H1 (cell line): ENCODE data around the gene RAPGEF5. TPM values are rescaled to one million over a fixed set of nuclear protein-coding genes. Genes with fewer than 3 reads are reported as not detected.

Source experiments
- CTCF ChIA-PET: fragments of 300-600 bp; sonication (Branson Sonifier 250); formaldehyde crosslinking; loops from one replicate; lab custom pipeline; 2021; ENCODE audit not compliant: partially characterized antibody; lab: Charles Lee
- POLR2A ChIA-PET: fragments of 300-600 bp; sonication (Branson Sonifier 250); formaldehyde crosslinking; loops from one replicate; lab custom pipeline; 2021; ENCODE audit warnings: inconsistent platforms; ENCODE audit not compliant: partially characterized antibody; lab: Charles Lee
- DNase-seq, 2 experiments: peaks; one replicate each; pipeline versions ENCODE4 v3.0.0 to v3.0.0-alpha.2; 2010 to 2022; ENCODE audit warnings: low spot score in 2 of 2, low read depth in 1 of 2, mixed read lengths in 1 of 2
- FAIRE-seq: peaks from 2 replicates; lab custom pipeline; 2011; peaks lifted over from hg19 to GRCh38; lab: Jason Lieb, UNC
- H2AFZ ChIP-seq: 2 replicates; pipeline ENCODE4 v1.8.1; 2012; ENCODE audit warnings: low read length, inconsistent platforms
- H2AK5ac ChIP-seq: 2 replicates; pipeline ENCODE4 v1.6.1; 2013; ENCODE audit warnings: low read depth, low read length
- H2BK120ac ChIP-seq: replicated peaks from 2 replicates; pipeline ENCODE3; 2013; ENCODE audit warnings: low read depth, low read length, inconsistent platforms
- H2BK12ac ChIP-seq: 2 replicates; pipeline ENCODE4 v1.6.1; 2013; ENCODE audit warnings: low read depth, low read length
- H2BK15ac ChIP-seq: 2 replicates; pipeline ENCODE4 v1.6.1; 2013; ENCODE audit warnings: low read length
- H2BK20ac ChIP-seq: 2 replicates; pipeline ENCODE4 v1.6.1; 2013; ENCODE audit warnings: low read length
- H2BK5ac ChIP-seq: 2 replicates; pipeline ENCODE4 v1.6.1; 2013; ENCODE audit warnings: low read depth, low read length
- H3K14ac ChIP-seq: 2 replicates; pipeline ENCODE4 v1.6.1; 2013; ENCODE audit warnings: inconsistent platforms; ENCODE audit not compliant: insufficient read length
- H3K18ac ChIP-seq: 2 replicates; pipeline ENCODE4 v1.6.1; 2013; ENCODE audit warnings: low read length; ENCODE audit errors: extremely low read depth
- H3K23ac ChIP-seq: 2 replicates; pipeline ENCODE4 v1.6.1; 2013; ENCODE audit warnings: inconsistent platforms; ENCODE audit not compliant: insufficient read length
- H3K23me2 ChIP-seq: 2 replicates; pipeline ENCODE4 v1.6.1; 2013; ENCODE audit warnings: low read depth, low read length
- H3K27ac ChIP-seq: 2 replicates; pipeline ENCODE4 v1.6.1; 2011; ENCODE audit warnings: low read depth, low read length, inconsistent platforms
- H3K27me3 ChIP-seq, 4 experiments: replicated peaks in 1 of 4; 1 replicate in 1 of 4; 2 replicates in 3 of 4; pipeline versions ENCODE4 v1.6.1 to v1.8.1; 2011 to 2013; ENCODE audit warnings: low read length in 3 of 4, mild to moderate bottlenecking in 3 of 4, inconsistent platforms in 2 of 4, mixed read lengths in 2 of 4, moderate library complexity in 1 of 4; ENCODE audit not compliant: control insufficient read depth in 3 of 4, insufficient read depth in 3 of 4; ENCODE audit errors: extremely low read depth in 1 of 4
- H3K36me3 ChIP-seq, 4 experiments: 2 replicates each; pipeline versions ENCODE4 v1.6.1 to v1.8.1; 2011 to 2013; ENCODE audit warnings: mild to moderate bottlenecking in 4 of 4, low read length in 3 of 4, moderate library complexity in 2 of 4, control low read depth in 1 of 4, inconsistent platforms in 1 of 4; ENCODE audit not compliant: insufficient read depth in 4 of 4, control insufficient read depth in 2 of 4
- H3K4ac ChIP-seq: replicated peaks from 2 replicates; pipeline ENCODE3; 2013; ENCODE audit warnings: low read length, low read depth, mixed read lengths, inconsistent platforms; ENCODE audit not compliant: insufficient read length
- H3K4me1 ChIP-seq, 4 experiments: replicated peaks in 1 of 4; 1 replicate in 1 of 4; 2 replicates in 3 of 4; pipeline versions ENCODE4 v1.6.1 to v1.8.1; 2011 to 2013; ENCODE audit warnings: low read length in 3 of 4, inconsistent platforms in 2 of 4, mixed read lengths in 1 of 4; ENCODE audit not compliant: insufficient read depth in 4 of 4, control insufficient read depth in 3 of 4
- H3K4me2 ChIP-seq, 2 experiments: 2 replicates each; pipeline versions ENCODE4 v1.6.1 to v1.8.1; 2011 to 2013; ENCODE audit warnings: low read depth in 2 of 2, low read length in 2 of 2, control low read depth in 1 of 2, inconsistent platforms in 1 of 2, mild to moderate bottlenecking in 1 of 2; ENCODE audit not compliant: insufficient read depth in 1 of 2
- H3K4me3 ChIP-seq, 4 experiments: fragments of 200-600, 300-600 bp in 1 of 4; sonication (generic), shearing (Covaris generic), sonication (Bioruptor Twin) in 1 of 4; 2 replicates each; pipeline versions ENCODE4 v1.5.1 to v1.8.1; 2011 to 2016; ENCODE audit warnings: low read length in 4 of 4, low read depth in 3 of 4, control low read depth in 2 of 4, inconsistent platforms in 2 of 4, mild to moderate bottlenecking in 2 of 4, mixed read lengths in 1 of 4, moderate library complexity in 1 of 4; ENCODE audit not compliant: insufficient read depth in 2 of 4; ENCODE audit errors: extremely low read depth in 1 of 4
- H3K56ac ChIP-seq: replicated peaks from 2 replicates; pipeline ENCODE3; 2013; ENCODE audit warnings: low read depth, mild to moderate bottlenecking, mixed read lengths, low read length, inconsistent platforms; ENCODE audit not compliant: insufficient read length
- H3K79me1 ChIP-seq: 2 replicates; pipeline ENCODE4 v1.6.1; 2013; ENCODE audit warnings: low read depth, low read length, control low read depth
- H3K79me2 ChIP-seq, 2 experiments: 2 replicates each; pipeline versions ENCODE4 v1.6.1 to v1.8.1; 2012 to 2013; ENCODE audit warnings: low read length in 2 of 2, mild to moderate bottlenecking in 2 of 2, inconsistent platforms in 1 of 2; ENCODE audit not compliant: insufficient read depth in 2 of 2, control insufficient read depth in 1 of 2
- H3K9ac ChIP-seq, 4 experiments: replicated peaks in 1 of 4; 1 replicate in 1 of 4; 2 replicates in 3 of 4; pipeline versions ENCODE4 v1.6.1 to v1.8.1; 2011 to 2013; ENCODE audit warnings: low read depth in 3 of 4, low read length in 3 of 4, control low read depth in 2 of 4, mild to moderate bottlenecking in 2 of 4, moderate library complexity in 2 of 4, inconsistent platforms in 1 of 4; ENCODE audit errors: extremely low read depth in 1 of 4
- H3K9me3 ChIP-seq, 2 experiments: 2 replicates each; pipeline versions ENCODE4 v1.6.1 to v1.8.1; 2012 to 2013; ENCODE audit warnings: mild to moderate bottlenecking in 2 of 2, moderate library complexity in 2 of 2, control low read depth in 1 of 2, inconsistent platforms in 1 of 2, low read depth in 1 of 2, low read length in 1 of 2, mixed read lengths in 1 of 2; ENCODE audit not compliant: insufficient read depth in 2 of 2
- H4K20me1 ChIP-seq, 2 experiments: replicated peaks in 1 of 2; 2 replicates each; pipeline versions ENCODE3 to v1.8.1; 2011 to 2013; ENCODE audit warnings: inconsistent platforms in 2 of 2, low read length in 2 of 2, mild to moderate bottlenecking in 1 of 2; ENCODE audit not compliant: insufficient read depth in 2 of 2, control insufficient read depth in 1 of 2
- H4K5ac ChIP-seq: 2 replicates; pipeline ENCODE4 v1.6.1; 2013; ENCODE audit warnings: low read length, low read depth, mixed read lengths, inconsistent platforms; ENCODE audit not compliant: insufficient read length
- H4K8ac ChIP-seq: 2 replicates; pipeline ENCODE4 v1.8.0; 2013; ENCODE audit warnings: mild to moderate bottlenecking, moderate library complexity, low read length, inconsistent platforms; ENCODE audit not compliant: insufficient read depth; ENCODE audit errors: extremely low read depth
- H4K91ac ChIP-seq: replicated peaks from 2 replicates; pipeline ENCODE3; 2013; ENCODE audit warnings: low read length, mixed read lengths, inconsistent platforms; ENCODE audit not compliant: insufficient read length
- ATF3 ChIP-seq: IDR thresholded peaks from 2 replicates; pipeline ENCODE4 v1.6.1; 2011; ENCODE audit warnings: low read depth, mild to moderate bottlenecking, low read length; ENCODE audit not compliant: insufficient read depth
- BRCA1 ChIP-seq: IDR thresholded peaks from 2 replicates; pipeline ENCODE4 v1.6.1; 2012; ENCODE audit warnings: low read depth, low read length, improper control_type of control experiment
- GABPA ChIP-seq: IDR thresholded peaks from 2 replicates; pipeline ENCODE4 v1.6.1; 2011; ENCODE audit warnings: mild to moderate bottlenecking, low read length, moderate library complexity, borderline replicate concordance; ENCODE audit not compliant: insufficient read depth
- JUND ChIP-seq: IDR thresholded peaks from 2 replicates; pipeline ENCODE4 v1.6.1; 2011; ENCODE audit warnings: mild to moderate bottlenecking, improper control_type of control experiment, low read length
- KDM1A ChIP-seq: fragments of 200-600, 300-600 bp; sonication (generic); IDR thresholded peaks from 2 replicates; pipeline ENCODE4 v1.7.1; 2016; ENCODE audit warnings: mild to moderate bottlenecking, low read length, borderline replicate concordance
- POLR2AphosphoS5 ChIP-seq: IDR thresholded peaks from 2 replicates; pipeline ENCODE4 v1.6.1; 2011; ENCODE audit warnings: low read depth, low read length
- SIN3A ChIP-seq, 2 experiments: IDR thresholded peaks in 1 of 2; conservative IDR thresholded peaks in 1 of 2; 2 replicates each; pipeline ENCODE4 v1.6.1; 2011 to 2012; ENCODE audit warnings: low read length in 2 of 2, improper control_type of control experiment in 1 of 2, low read depth in 1 of 2, mild to moderate bottlenecking in 1 of 2
- SP4 ChIP-seq: IDR thresholded peaks from 2 replicates; pipeline ENCODE4 v1.6.1; 2012; ENCODE audit warnings: low read length, inconsistent platforms
- TAF7 ChIP-seq: optimal IDR thresholded peaks from 2 replicates; pipeline ENCODE3; 2011; ENCODE audit warnings: low read depth, mild to moderate bottlenecking, inconsistent platforms, low read length, moderate library complexity, borderline replicate concordance
- WGBS, 2 experiments: shearing (Covaris generic) in 1 of 2; methylation state at CpG; one replicate each; pipeline versions ENCODE4 v1.1.6 to v1.1.7; 2013 to 2015; ENCODE audit warnings: low lambda C conversion rate in 2 of 2, mixed read lengths in 2 of 2, inconsistent platforms in 1 of 2, low coverage in 1 of 2, missing lambda C conversion rate in 1 of 2; ENCODE audit not compliant: insufficient replicate concordance in 2 of 2, insufficient coverage in 1 of 2, insufficient read length in 1 of 2; ENCODE audit errors: extremely low coverage in 1 of 2, missing lambda C conversion rate in 1 of 2; 5-methylcytosine and 5-hydroxymethylcytosine counted together
- polyA plus RNA-seq, 7 experiments: library from polyadenylated mRNA; depleted of rRNA in 3 of 7; stranded (reverse) in 5 of 7; unstranded in 2 of 7; fragments of >200 nt in 5 of 7; fragments of 200-250 nt in 2 of 7; gene quantifications; 1 replicate in 5 of 7; 2 replicates in 1 of 7; 4 replicates in 1 of 7; pipeline versions ENCODE4 v1.2.1 to v1.2.3, GENCODE V29; 2011 to 2013; ENCODE audit warnings: missing spikeins in 2 of 7, mixed read lengths in 2 of 7
- total RNA-seq: library from RNA; stranded (reverse); fragmentation: NEBNext Ultra II Directional; extraction: Animal tissue kit (Norgen Biotek cat#: 25700); gene quantifications from 2 replicates; pipeline ENCODE4 v1.2.1, GENCODE V29; 2021
- TF ChIP-seq, protein P1 (sequence below), 3 experiments: IDR thresholded peaks; 1 replicate in 2 of 3; 2 replicates in 1 of 3; pipeline versions ENCODE4 v1.5.1 to v1.6.1; 2011; ENCODE audit warnings: low read length in 3 of 3, mild to moderate bottlenecking in 3 of 3, inconsistent platforms in 2 of 3, low read depth in 1 of 3, moderate library complexity in 1 of 3; ENCODE audit not compliant: insufficient read depth in 1 of 3; ENCODE audit errors: control extremely low read depth in 1 of 3

The RAPGEF5 gene
- total and polyA plus RNA-seq, 2 of the 8 experiments (the other 6 are each of a cell fraction or from before 2014, with no cell fraction given) = 4.4 to 22.9 TPM

- H3K9me3 ChIP-seq = no peaks in the 10 kb centered on the region
- no peaks in the 10 kb centered on the region for H3K27me3 ChIP-seq
- 85% methylated on average over 7 of the region's 7 CpGs; no CpG with 5 or more reads in 1 of the 2 experiments for WGBS, 2 experiments
- no peak overlapping the region for H2BK120ac ChIP-seq
- no peaks in the 10 kb centered on the region for H3K79me2 ChIP-seq
- no peak overlapping the region for H2BK20ac ChIP-seq
- no peak overlapping the region for H3K4me2 ChIP-seq
- 0 out of 7 replicates have a peak, but pooled peaks cover 0 to 2% (median 0%) of the 10 kb centered on the region in 4 experiments for H3K4me1 ChIP-seq
- ChIA-PET CTCF (interaction anchor here (0.6 to 9.0 kb wide), 17 partner anchors 9 to 446 kb away, joined by 3 to 140 read pairs (median 4); no protein-coding TSS in a partner anchor), POLR2A (interaction anchor here (0.7 to 1.1 kb wide), 4 partner anchors 14 to 386 kb away, joined by 3 read pairs; partner anchors contain the start of gene STEAP1B)
- H3K27ac ChIP-seq = no peak overlapping the region
- H2BK12ac ChIP-seq = no peak overlapping the region
- H4K91ac ChIP-seq = no peak overlapping the region
- no peaks in the 10 kb centered on the region; the same call in 1 of the 2 replicates for H3K23me2 ChIP-seq
- H3K14ac ChIP-seq = no peak overlapping the region
- H4K8ac ChIP-seq = no peak overlapping the region
- H3K56ac ChIP-seq = no peak overlapping the region
- H3K36me3 ChIP-seq = no peaks in the 10 kb centered on the region
- DNase-seq (no peak), FAIRE-seq (no peak)
- H3K79me1 ChIP-seq = no peaks in the 10 kb centered on the region
- no peak overlapping the region for H2AFZ ChIP-seq
- H3K9ac ChIP-seq = no peak overlapping the region
- no peak overlapping the region for H2AK5ac ChIP-seq
- no peak overlapping the region for H2BK15ac ChIP-seq
- no peak overlapping the region for H3K23ac ChIP-seq
- no peak overlapping the region for H2BK5ac ChIP-seq
- no peak overlapping the region for H3K18ac ChIP-seq
- H3K4ac ChIP-seq = no peak overlapping the region
- no peak overlapping the region for H4K5ac ChIP-seq
- no peaks in the 10 kb centered on the region for H4K20me1 ChIP-seq
- H3K4me3 ChIP-seq = no peak overlapping the region
- TF ChIP-seq POLR2AphosphoS5 (no peak; the same call in 1 of the 2 replicates), BRCA1 (no peak), JUND (no peak), ATF3 (no peak), KDM1A (no peak), GABPA (no peak), SP4 (no peak), SIN3A (conservative IDR thresholded peaks at IDR 0.05 in 1 of 2, IDR thresholded peaks at IDR 0.05 in 1 of 2; ENCODE audit: low read depth in 1 of 2, low read length in 2 of 2) (no peak), TAF7 (no peak)
- TF ChIP-seq, protein P1, sequence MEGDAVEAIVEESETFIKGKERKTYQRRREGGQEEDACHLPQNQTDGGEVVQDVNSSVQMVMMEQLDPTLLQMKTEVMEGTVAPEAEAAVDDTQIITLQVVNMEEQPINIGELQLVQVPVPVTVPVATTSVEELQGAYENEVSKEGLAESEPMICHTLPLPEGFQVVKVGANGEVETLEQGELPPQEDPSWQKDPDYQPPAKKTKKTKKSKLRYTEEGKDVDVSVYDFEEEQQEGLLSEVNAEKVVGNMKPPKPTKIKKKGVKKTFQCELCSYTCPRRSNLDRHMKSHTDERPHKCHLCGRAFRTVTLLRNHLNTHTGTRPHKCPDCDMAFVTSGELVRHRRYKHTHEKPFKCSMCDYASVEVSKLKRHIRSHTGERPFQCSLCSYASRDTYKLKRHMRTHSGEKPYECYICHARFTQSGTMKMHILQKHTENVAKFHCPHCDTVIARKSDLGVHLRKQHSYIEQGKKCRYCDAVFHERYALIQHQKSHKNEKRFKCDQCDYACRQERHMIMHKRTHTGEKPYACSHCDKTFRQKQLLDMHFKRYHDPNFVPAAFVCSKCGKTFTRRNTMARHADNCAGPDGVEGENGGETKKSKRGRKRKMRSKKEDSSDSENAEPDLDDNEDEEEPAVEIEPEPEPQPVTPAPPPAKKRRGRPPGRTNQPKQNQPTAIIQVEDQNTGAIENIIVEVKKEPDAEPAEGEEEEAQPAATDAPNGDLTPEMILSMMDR (IDR thresholded peaks at IDR 0.05; ENCODE audit: control extremely low read depth in 1 of 3, insufficient read depth in 1 of 3, low read depth in 1 of 3, low read length in 3 of 3) = no peak
Measured at GRCh38 chr7:22114440-22114981, 242.4 kb downstream of the RAPGEF5 start.
